ENCODE data around the gene DENND10.
"Not testable (repeated sequence)": the region's sequence is repeated elsewhere in the genome, so short reads cannot be mapped to it uniquely, and the experiment has no call there.

Gene DENND10

DNA sequence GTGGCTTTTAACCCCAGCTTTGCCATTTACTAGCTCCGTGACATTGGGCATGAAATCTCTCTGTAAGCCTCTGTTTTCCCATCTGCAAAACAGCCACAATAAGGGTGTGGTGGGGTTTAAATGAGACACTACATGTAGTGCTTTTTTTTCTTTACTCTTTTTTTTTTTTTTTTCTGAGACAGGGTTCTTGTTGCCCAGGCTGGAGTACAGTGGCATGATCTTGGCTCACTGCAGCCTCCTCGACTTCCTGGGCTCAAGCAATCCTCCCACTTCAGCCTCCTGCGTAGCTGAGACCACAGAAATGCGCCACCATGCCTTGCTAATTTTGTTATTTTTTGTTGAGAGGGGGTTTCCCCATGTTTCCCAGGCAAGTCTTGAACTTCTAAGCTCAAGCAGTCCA is 8.3 kb upstream of the DENND10 start:
- Mint-ChIP-seq H3K27ac (no peak overlapping the region), H3K36me3 (ENCODE audit: low read depth) (no peaks in the 10 kb centered on the region), H3K9me3 (no peaks in the 10 kb centered on the region), H3K4me1 (no peaks in the 10 kb centered on the region), H3K4me3 (no peak overlapping the region), H3K27me3 (ENCODE audit: low read depth) (peaks cover 9% of the 10 kb centered on the region)
- TF ChIP-seq, protein P1, sequence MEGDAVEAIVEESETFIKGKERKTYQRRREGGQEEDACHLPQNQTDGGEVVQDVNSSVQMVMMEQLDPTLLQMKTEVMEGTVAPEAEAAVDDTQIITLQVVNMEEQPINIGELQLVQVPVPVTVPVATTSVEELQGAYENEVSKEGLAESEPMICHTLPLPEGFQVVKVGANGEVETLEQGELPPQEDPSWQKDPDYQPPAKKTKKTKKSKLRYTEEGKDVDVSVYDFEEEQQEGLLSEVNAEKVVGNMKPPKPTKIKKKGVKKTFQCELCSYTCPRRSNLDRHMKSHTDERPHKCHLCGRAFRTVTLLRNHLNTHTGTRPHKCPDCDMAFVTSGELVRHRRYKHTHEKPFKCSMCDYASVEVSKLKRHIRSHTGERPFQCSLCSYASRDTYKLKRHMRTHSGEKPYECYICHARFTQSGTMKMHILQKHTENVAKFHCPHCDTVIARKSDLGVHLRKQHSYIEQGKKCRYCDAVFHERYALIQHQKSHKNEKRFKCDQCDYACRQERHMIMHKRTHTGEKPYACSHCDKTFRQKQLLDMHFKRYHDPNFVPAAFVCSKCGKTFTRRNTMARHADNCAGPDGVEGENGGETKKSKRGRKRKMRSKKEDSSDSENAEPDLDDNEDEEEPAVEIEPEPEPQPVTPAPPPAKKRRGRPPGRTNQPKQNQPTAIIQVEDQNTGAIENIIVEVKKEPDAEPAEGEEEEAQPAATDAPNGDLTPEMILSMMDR (IDR thresholded peaks at IDR 0.05; ENCODE audit: unreplicated experiment in 3 of 3) = no peak

DNA sequence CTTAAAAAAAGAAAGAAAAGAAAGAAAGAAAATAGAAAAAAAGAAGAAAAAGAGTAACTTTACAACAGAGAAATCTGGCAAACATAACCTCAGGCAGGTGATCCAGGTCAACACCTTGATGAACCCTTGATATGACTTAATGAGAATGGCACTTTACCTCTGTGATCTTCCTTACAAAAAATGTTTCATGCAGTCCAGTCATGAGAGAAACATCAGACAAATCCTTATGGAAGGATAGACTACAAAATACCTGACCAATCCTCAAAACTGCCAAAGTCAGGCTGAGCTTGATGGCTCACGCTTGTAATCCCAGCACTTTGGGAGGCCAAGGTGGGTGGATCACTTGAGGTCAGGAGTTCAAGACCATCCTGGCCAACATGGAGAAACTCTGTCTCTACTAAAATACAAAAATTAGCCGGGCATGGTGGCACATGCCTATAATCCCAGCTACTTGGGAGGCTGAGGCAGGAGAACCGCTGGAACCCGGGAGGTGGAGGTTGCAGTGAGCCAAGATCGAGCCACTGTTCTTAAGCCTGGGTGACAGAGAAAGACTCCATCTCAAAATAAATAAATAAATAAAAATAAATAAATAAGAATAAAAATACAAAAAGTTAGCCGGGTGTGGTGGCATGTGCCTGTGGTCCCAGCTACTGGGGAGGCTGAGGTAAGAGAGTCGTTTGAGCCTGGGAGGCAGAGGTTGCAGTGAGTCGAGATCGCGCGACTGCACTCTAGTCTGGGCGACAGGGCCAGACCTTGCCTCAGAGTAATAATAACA is 7.1 kb upstream of the DENND10 start:
- H3K27me3 Mint-ChIP-seq (ENCODE audit: low read depth) = peaks cover 13% of the 10 kb centered on the region
- not testable (repeated sequence) for H3K4me3 Mint-ChIP-seq; H3K4me1 Mint-ChIP-seq; H3K9me3 Mint-ChIP-seq; H3K36me3 Mint-ChIP-seq (ENCODE audit: low read depth); H3K27ac Mint-ChIP-seq

DNA sequence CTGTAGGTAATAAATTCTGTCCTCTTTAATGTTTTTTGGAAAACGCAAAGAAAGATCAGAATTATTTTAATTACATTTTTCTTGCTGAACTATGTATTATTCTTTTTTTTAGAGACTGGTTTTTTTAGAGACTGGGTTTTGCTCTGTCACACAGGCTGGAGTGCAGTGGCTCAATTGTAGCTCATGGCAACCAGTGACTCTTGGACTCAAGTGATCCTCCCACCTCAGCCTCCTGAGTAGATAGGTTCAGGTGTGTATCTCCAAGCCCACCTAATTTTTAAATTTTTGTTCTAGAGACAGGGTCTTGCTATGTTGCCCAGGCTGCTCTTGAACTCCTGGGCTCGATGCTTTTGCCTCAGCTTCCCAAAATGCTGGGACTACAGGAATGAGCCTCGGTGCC is 5.3 kb upstream of the DENND10 start:
- no peak overlapping the region for H3K27ac Mint-ChIP-seq
- H3K27me3 Mint-ChIP-seq (ENCODE audit: low read depth) = peaks cover 11% of the 10 kb centered on the region
- H3K4me3 Mint-ChIP-seq = no peak overlapping the region
- H3K36me3 Mint-ChIP-seq (ENCODE audit: low read depth) = no peaks in the 10 kb centered on the region
- H3K9me3 Mint-ChIP-seq = no peaks in the 10 kb centered on the region
- H3K4me1 Mint-ChIP-seq = no peaks in the 10 kb centered on the region
- TF ChIP-seq, protein P1 (IDR thresholded peaks at IDR 0.05; ENCODE audit: unreplicated experiment in 3 of 3) = no peak

DNA sequence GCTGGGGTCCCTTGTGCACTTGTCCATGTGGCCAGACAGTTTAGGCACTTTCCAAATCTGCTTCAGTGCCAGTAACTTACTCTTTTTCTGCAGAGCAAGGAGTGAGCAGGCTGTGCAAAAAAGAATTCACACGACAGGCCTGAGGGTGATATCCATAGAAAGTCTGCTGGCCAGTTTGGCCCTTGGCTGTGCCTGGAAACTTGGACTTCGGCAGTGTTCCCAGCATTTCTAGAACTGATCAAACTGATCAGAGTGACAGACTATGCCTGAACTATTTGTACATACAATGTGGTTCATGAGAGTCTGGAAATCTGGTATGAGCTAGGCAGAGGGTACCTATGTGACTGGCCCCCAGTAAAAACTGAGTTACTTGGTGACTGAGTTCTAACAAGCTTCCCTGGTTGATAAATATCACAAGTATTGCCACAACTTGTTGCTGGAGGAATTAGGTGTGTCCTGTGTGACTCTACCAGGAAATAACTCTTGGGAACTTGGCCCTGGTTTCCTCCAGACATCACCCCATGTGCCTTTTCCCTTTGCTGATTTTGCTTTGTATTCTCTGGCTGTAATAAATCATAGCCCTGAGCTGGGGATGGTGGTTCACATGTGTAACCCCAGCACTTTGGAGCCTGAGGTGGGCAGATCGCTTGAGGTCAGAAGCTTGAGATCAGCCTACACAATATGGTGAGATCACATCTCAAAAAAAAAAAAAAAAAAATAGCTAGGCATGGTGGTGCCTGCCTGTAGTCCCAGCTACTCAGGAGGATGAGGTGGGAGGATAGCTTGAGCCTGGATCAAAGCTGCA is 3.3 kb upstream of the DENND10 start:
- H3K36me3 Mint-ChIP-seq (ENCODE audit: low read depth) = no peaks in the 10 kb centered on the region
- TF ChIP-seq, protein P1 (IDR thresholded peaks at IDR 0.05; ENCODE audit: unreplicated experiment in 3 of 3) = no peak
- H3K9me3 Mint-ChIP-seq = no peaks in the 10 kb centered on the region
- no peak overlapping the region for H3K4me3 Mint-ChIP-seq
- H3K4me1 Mint-ChIP-seq = no peaks in the 10 kb centered on the region
- H3K27ac Mint-ChIP-seq = no peak overlapping the region
- peaks cover 9% of the 10 kb centered on the region for H3K27me3 Mint-ChIP-seq (ENCODE audit: low read depth)

DNA sequence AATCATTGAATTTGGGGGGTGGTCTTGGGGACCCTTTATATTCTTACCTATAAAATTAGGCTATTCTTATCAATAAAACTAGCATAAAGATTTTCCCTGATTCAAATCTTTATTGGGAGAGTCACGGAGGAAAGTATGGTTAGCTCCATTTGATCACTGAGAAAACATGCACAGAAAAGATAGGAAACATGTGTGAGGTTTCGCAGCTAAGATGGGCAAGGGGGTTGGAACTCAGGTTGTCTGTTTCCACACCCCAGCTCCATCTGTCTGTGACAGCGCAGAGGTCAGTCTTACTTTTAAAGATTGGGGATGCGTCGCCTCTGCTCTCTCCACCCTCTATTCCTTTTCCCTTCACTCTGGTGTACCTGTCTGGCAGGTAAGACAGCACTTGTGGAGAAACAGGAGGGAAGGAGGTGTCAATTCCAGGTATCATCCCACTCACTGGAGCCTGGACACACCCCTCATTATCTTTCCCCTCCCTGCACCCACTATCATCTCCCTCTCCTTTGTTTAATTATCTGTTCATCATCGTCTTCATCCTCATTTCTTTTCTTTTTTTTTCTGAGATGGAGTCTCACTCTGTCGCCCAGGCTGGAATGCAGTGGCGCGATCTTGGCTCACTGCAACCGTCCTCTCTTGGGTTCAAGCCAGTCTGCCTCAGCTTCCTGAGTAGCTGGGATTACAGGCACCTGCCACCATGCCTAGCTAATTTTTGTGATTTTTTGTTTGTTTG is 2.4 kb upstream of the DENND10 start:
- Mint-ChIP-seq H3K27me3 (ENCODE audit: low read depth) (peaks cover 9% of the 10 kb centered on the region), H3K9me3 (no peaks in the 10 kb centered on the region), H3K4me1 (no peaks in the 10 kb centered on the region), H3K36me3 (ENCODE audit: low read depth) (no peaks in the 10 kb centered on the region), H3K27ac (no peak overlapping the region), H3K4me3 (peak overlapping the region in 2 of 3 experiments; percentile 43 to 64)
- TF ChIP-seq, protein P1 (IDR thresholded peaks at IDR 0.05; ENCODE audit: unreplicated experiment in 3 of 3) = no peak
